Stimulated activated CD4-positive, alpha-beta T cell treated with anti-CD3 and anti-CD28 coated beads, Interleukin-1b, Interleukin-23, amount 100 ng/mL, for 24 hours (primary cell): Measurements from ENCODE around the gene MAPKAPK3.

ENCODE experiments used
- DNase-seq, 4 experiments: peaks; one replicate each; pipeline ENCODE4 v3.0.0-alpha.2; 2020; ENCODE audit warnings: low read depth in 4 of 4, low spot score in 1 of 4

Gene MAPKAPK3

DNA sequence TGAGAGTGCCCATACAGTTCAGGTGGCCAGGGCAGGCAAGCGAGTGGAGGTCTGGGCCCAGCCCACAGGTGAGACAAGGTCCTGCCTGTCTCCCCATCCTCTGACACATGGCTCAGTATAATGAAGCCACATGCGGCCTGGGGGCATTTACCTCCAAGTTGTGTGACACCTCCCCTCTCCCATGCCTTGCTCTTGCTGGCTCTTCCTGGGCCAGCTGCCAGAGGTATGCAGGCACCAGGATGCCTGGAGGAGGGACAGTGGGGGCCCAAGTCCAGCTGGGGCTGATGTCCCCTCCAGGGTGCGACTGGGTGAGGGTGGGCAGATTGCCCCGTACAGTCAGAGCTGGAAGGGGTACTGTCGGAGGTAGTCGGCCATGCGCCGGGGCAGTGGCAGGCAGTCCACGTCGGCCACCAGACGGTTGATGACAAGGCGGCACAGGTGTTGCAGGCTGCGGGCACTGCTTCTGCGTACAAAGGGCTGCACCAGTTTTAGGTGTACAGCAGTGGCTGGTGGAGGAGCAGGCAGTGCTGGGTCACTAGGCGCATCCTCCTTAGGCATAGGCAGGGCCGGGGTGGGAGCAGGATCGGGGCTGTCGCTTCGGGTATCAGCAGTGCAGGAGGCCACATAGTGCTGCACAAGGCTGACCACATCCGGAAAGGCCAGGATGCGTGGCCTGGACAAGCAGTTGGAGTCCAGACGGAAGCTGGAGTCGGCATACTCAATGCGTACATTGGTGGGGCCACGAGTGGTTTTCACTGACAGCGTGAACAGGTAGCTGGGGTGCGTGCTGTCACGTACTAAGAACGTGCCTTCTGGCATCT, 9.5 kb upstream of the MAPKAPK3 start:
- DNase-seq: no peak

DNA sequence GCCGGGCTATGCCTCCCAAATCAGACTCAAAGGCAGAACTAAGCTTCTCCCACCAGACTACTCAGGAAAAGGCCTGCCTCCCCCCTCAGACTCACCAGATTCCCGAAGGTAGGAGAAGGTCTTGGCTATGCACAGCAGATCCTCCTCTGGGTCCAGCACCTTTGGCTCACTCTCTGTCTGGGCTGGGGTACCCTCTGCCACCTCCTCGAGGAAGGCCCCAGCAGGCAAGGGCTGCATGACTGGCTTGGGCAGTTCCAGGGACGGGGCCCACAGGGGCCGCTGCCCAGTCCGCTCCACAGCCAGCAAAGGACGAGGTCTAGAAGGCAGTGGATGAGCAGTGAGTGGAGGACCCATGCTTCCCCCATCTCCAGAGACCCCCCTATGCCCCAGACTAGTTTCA, 8.7 kb upstream of the MAPKAPK3 start:
- DNase-seq: no peak

DNA sequence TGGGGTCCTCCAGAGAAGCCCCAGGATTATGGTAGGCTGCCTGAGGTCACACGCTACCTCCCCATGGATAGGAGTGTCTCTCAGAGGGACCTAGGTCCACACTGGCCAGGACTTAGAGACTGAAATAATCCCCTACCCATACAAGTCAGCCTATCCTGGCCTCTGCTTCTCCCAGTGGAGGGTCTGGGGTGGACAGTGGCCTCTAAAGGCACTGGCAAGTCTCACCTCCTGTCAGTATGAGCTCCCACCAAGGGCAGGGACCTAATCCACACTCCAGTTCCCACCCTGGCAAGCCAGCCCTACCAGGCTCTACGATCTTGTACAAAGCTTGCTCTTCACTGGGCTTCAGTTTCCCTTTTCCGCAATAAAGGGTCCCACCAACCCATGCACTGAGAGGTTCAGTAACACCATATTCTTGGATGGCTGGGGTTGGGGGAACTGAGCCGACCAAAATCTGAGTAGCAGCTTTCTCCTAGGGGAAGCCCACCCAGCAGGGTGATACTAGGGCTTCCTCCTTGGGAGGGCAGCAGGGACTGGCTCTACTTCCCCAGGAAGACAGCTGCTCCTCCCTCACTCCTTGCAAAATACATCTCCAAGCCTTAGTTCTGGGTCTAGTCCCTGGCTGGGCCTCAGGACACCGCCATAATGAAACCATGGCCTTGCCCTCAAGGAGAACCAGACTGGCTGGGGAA, 7.7 kb upstream of the MAPKAPK3 start:
- no peak for DNase-seq

DNA sequence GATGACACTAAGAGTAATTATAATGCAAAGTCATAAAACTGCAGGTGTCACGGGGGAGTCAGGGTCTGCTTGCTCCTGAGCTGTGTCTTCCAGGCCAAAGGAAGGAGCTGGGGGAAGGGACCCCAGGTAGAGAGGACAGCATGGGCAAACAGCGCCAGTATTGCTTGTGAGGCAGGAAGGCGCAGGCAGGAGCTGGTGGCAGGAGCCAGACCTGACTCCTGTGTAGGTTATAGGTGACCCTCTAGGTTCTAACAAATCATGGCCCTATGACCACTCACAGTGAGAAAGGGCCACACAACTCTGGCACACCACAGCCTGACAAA, 7.2 kb upstream of the MAPKAPK3 start:
- no peak for DNase-seq

DNA sequence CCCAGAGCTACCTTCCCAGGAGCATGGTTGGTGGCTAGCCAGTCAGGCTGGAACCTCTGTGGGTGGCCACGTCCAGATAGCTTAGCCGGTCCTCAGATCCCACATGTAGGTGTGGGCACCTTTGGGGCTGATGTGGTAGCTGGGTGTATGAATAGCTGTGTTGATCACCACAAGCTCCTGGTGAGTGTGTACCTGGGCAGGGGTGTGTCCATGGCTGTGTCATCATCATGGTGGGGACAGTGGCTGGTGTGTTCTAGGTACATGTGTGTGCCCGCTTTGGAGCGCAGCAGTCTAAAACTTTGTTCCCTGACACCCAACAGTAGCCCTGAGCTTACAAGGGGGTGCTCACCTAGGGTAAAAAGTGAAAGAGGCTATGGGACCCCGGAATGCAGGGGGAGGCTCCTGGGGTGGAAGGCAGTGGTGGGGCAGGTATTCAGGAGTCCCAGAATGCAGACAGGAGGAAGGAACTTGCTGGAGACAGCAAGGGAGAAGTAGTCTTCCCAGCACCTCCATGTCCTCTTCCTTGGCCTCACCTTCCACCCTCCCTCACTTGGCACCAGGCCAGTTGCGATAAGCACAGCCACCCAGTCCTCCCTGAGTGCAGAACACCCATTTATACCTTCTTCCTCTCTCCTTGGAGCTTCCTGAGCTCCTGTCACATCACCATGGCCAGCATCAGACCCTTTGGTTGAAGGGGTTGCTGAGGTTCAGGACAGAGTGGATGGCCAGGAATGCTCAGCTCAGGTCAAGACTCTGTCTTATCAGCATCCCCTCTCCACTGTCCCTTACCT, 6.6 kb upstream of the MAPKAPK3 start:
- DNase-seq: no peak

DNA sequence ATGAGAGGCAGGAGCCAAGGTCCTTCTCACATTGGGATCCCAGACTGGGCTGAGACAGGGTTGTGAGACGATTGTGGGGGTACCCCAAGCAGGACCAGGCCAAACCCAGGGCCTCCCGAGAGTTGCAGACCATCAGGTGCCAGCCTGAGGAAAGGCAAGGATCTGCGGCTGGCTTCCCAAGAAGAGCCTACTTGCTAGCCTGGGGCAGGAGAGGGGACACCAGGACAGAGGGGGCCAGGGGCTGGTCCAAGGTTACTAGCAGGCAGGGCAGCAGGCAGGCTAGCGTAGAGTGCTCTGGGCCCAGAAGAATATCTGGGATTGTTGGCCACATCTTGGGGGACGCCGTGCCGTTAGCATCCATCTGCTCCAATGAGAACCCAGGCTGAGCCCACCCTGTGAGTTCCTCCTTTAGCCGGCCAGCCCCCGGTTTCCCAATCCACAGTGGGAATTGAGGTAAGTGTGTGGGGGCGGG, 5.9 kb upstream of the MAPKAPK3 start:
- no peak for DNase-seq

DNA sequence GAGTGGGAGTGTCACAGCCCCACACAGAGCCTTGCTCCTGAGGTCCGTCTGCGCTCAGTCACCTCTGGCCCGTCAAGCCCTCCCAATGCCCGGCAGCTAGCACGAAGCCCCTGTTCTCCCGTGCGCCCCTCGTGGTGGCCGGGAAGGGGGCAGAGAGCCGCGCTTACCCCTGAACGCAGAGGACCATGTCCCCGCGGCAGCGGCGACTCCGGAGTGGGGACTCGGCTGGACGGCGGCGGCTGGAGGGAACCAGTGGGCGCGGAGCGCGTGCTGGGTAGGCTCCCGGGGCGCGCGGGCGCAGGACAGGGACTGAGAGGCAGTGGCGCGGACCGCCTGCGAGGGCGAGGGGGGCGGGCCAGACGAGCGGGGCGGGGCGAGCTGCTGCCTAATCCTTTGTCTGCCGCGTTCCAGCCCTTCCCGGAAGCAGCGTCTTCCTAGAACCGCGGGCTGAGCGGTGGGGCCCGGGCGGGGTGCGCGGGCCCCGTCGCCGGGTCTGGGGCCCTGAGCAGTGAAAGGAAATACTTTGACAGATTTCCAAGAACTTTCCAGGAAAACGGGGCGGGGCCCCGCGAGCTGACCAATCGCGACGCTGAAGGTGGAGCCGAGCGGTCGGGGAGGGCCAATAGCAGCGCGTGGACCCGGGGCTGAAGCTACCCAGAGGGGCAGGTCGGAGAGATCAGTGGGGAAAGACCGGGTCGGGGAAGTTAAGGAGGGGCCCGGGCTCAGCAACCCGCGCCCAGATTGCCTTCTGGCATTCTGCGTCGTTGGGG, 5.3 kb upstream of the MAPKAPK3 start, which contains the start of gene CISH:
CISH (minus strand) TSS at position 311 of the 770 bp plus-strand sequence; CDS start at position 187, 124 bp downstream.
- peak; percentile 87 to 99 (median 96) for DNase-seq

DNA sequence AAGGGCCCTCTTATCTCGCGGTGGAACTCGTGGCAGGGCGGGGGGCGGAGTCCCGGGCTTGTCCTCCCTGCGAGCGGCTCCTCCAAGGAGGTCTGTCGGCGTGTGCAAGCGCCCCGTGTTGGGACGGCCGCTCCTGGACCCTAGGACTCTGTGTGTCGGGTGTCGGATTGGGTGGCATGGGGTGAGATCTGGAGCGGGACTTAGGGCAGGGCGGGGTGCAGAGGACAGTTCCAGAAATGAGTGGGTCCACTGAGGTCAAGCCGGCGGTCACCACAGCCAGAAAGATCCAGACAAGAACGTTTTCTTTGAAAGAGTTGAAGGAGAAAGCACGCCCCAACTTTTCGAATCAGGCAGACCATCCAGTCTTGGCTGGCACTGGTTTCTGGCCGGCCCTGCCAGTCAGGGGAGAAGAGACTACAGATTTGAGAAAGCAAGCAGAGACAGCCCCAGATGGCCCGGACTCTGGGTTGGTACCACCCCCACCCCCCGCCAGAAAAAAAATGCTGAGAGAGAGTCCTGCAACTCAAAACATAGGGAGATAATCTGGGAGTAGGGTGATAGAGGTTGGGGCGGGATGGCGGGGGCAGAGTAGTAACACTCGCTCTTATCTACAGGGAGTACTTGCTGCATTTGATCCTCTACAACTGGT, 4.6 kb upstream of the MAPKAPK3 start:
- DNase-seq: no peak

DNA sequence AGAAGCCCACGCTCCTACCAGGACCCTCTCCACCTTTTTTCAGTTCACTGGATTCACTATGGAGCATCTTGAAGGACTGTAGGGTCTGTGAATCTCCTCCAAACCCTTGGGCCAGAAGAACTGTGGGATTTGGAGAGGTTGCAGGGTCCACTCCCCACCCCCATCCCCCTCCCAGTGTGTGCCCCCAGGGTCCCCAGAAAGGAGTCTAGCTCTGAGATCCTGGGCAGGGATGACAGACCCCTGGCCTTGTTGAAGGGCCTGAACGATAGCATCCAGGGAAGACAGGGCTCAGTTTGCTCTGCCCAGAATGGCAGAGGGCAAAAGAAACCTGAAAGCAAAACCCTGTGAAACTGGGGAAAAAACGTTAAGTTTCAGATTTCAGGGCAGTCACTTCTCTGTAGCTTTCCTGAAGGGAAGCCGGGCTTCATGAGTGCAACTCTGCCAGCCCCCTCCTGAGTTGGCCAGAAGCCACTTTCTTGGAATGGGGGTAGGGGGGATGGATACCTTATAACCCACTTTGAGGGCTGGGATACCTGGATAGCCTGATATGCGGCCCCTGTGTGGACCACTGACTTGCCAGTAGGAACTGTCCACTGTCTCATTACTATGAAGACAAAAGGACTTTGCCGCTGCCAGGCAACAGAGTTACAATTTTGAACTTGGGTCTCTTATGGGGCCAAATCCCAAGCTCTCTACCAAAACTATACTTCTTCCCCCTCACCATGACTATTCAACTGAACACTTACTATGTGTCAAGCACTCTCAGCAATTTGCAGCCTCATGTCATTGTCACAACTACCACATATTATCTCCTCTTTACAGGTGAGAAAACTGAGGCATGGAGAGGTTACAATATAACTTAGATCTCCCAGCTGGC, 3.7 kb upstream of the MAPKAPK3 start:
- DNase-seq: no peak

DNA sequence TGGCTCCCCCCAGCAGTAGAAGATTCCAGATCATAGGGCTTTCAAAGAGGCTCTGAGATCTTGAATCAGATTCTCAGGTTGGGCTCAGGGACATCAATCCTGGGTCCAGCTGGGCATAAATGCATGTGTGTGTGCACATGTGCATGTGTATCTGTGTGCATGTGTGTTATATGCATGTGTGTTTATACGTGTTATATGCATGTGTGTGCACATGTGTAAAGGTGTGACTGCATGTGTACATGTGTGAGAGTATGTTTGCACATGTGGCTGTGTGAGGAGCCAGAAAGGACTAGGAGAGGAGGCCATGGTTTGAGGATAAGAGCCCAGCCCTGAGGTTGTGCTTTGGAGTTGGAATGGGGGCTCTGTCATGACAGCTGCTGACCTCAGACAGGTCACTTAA, 1.8 kb upstream of the MAPKAPK3 start:
- no peak for DNase-seq

DNA sequence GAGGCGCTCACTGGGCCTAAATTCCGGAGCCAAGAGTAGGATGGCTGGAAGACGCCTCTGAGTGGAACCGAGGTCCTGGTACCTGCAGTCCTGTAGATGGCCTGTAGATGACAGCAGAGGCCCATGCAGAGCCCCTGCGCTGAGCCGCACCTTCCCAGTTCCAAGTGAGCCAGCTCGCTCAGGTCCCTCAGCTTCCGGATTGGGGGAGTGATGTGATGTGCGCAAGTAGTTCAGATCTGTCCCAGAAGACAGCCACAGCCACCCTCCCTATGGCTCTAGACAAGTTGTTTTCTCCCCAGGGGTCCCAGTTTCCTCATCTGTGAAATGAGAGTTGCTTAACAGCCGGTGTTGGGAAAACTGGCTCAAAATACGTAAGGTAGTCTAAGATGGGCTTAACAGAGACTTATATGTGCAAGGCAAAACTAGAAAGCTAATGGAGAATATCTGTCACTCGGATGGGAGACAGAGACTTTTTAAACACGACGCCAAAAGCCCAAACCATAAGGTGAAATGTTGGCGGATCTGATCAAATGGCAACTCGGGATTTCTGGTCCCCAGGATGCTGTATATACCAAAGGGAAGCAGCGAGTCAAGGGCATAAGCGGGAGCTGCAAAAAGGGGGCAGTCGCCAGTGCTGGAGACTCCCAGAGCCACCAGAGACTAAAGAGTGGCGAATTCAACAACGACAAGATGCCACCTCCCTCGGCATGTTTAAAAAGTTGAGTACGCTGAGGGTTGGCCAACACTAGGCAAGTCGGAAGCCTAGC, 765 bp upstream of the MAPKAPK3 start:
- DNase-seq: peak in 1 of 4 experiments; percentile 82

DNA sequence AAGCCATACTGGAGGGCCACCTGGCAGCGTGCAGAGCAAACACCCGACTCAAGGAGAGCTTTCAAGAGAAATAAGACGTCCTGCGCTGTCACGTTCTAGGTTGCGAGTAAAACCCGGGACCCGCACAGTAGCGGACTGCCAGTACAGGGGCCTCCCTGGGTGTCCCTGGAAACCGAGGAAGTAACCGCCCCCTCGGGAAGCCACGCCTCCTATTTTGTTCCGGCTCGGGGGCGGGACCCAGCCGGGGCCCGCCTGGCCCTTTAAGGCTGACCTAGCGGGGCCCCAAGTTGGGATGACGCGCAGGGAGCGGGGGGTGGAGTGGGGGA, 218 bp upstream of the MAPKAPK3 start:
- peak; percentile 88 to 95 (median 90) for DNase-seq

DNA sequence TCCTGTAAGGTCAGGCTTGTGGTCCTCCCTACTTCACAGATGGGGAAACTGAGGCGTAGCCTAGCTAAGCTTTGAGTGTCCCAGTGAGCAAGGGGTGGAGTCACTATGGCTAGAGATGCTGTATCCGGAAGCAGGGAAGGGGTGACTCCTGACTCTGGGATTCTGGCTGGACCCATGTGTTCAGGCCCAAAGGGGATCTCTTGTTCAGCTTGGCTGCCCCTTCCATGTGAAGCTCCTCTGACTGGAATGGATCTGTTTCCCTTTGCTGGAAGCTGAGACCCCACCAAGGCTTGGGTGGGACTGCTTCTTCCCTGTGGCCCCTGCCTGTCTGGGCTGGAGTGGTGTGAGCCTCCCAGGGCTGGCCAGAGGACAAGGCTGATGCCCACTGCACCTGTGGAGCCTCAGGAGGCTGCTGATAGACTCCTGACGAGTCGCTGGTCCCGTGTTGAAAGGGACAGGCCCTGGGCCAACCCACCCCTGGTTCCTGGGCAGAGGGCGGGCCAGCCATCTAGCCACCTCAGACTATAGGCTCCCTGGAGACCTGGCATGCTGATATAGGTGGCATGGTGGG, 1.0 kb downstream of the MAPKAPK3 start:
- DNase-seq: no peak

DNA sequence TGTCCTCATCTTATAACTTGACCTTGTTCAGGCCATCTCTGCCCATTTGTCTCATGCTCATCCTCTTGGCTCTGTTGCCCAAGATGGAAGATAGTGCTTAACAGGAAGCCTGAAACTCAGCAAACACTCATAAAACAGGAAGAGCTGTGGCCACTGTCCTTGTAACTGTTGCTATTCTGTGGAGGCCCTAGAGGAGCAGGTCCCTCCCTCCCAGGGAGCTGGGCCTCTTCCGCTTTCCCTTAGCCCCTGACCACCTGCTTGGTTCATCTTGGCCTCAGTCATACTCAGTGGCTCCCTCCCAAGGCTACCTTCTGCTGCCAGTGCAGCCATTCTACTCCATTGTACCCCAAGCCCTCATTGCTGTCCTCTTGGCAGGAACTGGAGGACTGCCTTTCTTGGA, 3.5 kb downstream of the MAPKAPK3 start:
- DNase-seq: no peak

DNA sequence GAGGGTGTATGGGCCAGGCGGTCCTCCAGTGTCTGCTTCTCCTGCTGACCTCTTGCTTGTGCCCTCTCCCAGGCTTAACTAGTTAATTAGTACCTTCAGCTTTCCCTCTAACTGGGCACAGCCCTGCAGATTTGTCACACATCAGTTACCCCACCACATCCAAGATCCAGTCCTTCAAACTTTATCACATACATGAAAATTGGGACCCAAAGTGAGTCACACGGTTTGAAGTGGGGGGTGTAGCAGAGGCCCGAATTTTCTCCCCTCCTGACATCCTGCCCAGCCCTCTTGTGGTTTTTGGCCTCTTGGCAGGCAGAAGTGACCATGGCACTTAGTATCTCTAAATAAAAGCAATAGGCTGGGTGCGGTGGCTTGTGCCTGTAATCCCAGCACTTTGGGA, 3.9 kb downstream of the MAPKAPK3 start:
- DNase-seq: no peak

DNA sequence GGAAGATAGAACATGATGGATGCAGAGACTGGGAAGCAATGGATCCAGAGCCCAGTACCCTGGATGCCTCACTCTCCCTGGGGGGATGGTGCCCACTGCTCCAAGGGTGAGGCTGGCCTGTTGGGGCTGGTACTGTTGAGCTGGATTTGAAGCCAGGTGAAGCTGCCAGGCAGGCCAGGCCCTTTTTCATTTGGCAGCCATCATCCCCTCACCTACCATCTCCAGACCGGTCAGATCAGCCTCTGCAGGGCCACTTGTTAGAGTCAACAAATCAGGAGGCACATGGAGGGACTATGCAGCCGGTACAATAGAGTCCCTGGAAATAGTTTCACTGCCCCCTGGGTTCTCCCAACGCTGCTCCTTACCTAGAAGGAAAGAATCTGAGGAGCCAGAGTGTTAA, 5.9 kb downstream of the MAPKAPK3 start:
- DNase-seq: no peak

DNA sequence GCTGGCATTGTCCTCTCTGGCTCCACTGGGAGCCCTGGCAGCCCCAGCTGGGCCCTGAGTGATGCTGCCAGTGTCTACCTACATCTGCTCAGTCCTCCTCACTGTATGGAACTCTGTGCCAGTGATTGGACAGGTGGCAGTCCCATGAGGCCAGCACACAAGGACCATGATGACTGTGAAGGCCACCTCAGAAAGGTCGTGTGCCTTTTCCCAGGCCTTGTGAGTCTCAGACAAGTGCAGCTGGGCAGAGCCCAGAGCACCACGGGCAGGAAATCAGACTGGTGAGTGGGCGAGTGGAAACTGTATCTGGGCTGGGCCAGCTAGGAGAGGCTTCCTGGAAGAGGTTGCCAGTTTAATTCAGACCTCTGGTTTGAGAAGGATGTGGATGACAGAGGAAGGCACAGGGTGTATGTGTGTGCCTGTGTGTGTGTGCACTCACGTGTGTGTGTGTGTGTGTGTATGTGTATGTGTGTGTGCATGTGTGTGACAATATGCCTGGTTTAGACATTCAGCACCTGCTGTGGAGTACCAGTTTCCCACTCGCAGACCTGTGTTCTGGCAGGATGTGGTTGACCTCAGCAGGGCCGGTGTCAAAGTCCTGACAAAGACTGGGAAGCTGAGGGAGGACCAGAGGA, 7.0 kb downstream of the MAPKAPK3 start:
- peak in 1 of 4 experiments; percentile 66 for DNase-seq

DNA sequence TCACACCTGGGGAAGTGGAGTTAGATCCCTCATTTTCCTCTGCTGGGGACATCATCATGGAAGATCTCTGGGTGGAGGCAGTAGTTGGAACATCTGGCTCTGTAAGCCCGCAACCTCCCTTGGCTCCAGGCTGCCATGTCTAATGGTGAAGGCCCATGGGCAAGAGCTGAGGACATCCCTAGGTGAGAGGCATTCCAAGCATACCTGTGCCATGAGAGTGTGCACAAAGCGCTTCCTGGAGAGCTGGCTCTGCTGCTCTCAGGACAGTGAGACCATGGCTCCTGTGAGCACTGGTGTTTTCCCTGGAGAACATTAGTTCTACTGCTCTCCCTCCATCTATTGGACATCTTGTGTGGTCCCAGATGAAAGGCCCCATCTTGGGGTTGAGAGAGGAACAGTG, 7.7 kb downstream of the MAPKAPK3 start:
- no peak for DNase-seq
